Renal cortical epithelial cell (primary cell): ENCODE results near the gene CNMD. TPM values are rescaled to one million over a fixed set of nuclear protein-coding genes. Genes with fewer than 3 reads are reported as not detected.
A peak's percentile ranks its signal among the peaks of the same experiment; 100 is the strongest.

Source experiments
- DNase-seq: peaks from one replicate; pipeline ENCODE4 v3.0.0-alpha.2; 2011; ENCODE audit warnings: low read depth
- total RNA-seq: library from RNA; depleted of rRNA; stranded (reverse); fragments of >200 nt; gene quantifications from 2 replicates; pipeline ENCODE4 v1.2.3, GENCODE V29; 2014

Gene CNMD
- total RNA-seq, 1 donor from 2014 or later: not detected

DNA sequence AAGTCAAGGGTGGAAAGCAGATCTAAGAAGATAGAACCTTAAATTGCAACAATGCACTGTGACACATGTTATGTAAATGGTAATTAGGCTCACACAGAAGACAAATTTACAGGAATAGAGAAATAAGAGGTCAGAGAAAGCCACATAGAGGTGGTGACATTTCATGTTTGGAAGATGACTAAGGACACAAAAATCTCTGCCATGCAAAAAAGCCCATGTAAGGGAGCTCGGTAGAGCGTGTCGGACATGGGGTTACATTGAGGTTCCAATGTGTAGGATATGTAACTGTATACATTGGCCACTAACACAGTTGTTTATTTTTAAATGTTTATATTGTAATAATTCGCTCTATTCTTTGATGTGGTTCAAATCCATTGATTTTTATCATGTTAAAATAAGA lies 53.2 kb downstream of the CNMD start:
- peak; percentile 28 for DNase-seq

DNA sequence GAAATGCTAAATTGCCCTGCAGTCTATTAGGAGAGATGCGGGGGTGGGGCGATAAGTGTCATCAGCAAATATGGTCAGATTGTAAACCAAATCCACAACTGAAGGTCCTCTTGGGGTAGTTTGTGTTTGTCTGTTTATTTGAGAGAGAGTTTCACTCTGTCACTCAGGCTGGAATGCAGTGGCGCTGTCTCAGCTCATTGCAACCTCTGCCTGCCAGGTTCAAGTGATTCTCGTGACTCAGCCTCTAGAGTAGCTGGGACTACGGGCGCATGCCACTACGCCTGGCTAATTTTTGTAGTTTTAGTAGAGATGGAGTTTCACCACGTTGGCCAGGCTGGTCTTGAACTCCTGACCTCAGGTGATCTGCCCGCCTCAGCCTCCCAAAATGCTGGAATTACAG lies 53.8 kb downstream of the CNMD start:
- peak; percentile 19 for DNase-seq

DNA sequence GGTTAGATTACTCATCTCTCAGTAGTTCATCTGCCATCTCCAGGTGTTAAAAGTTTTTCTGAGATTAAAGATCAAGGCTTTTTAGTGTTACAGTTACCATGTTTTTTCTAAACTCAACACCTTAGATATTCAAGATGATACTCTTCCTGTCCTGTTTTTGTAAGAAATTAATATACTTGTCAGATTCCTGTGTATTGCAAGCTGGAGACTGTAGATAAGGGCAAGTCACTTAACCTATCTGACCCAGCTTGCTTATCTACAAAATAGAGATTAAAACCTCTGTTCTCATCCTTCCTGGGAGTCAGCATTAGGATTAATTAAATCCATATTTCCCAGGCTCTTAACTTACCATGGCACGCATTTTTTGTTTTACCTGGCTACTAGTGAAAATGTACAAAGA lies 61.8 kb downstream of the CNMD start:
- no peak for DNase-seq

DNA sequence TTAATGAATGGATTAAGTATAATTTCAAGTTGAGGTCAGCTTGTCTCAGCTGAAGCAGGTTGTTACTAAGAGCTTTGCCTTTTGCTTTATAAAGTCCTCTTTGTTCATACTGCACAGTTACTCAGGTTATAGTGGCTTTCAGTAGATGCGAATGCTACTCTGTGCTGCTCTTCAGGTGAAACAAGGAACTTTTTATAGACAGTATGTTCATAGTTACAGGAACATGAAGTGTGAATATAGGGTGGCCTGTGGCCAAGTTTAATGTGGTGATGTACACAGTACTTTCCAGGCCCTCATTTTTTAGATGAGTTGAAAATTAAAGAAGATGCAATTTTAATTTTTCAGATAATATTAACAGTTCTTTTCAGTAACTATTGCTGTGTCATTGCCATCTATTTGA lies 66.2 kb downstream of the CNMD start:
- DNase-seq: no peak

DNA sequence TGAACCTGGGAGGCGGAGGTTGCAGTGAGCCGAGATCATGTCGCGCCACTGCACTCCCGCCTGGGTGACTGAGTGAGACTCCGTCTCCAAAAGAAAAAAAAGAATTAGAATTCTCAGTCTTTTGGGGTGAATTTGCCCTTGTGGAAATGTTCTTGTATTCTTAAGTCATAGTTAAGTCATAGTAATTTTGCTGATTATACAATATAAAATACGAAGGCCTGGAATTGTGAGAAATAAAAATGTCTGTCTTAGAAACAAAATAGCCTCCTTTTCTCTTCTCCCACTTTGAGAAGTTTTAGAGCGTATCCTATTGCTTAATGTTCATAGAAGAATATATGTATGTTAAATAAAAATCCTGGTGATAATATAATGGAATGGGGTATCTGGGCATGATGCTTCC lies 68.9 kb downstream of the CNMD start:
- no peak for DNase-seq

DNA sequence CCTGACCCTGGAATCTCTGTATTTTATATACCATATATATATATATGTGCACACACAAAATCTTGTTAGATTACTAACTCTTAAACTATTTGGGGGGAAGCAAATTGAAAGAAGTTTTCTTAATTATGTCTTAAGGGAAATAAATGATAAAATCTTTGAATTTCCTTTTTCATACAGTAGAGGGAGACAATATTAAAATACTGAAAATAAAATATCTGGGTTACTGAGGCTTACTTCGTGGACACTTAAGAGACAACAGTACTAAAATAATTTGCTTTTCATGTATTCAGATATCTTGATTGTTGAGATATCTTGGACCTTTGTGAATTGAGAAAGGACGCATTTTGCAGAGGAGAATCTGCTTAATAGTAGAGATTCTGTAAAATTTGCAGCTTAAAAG lies 69.9 kb downstream of the CNMD start:
- no peak for DNase-seq

DNA sequence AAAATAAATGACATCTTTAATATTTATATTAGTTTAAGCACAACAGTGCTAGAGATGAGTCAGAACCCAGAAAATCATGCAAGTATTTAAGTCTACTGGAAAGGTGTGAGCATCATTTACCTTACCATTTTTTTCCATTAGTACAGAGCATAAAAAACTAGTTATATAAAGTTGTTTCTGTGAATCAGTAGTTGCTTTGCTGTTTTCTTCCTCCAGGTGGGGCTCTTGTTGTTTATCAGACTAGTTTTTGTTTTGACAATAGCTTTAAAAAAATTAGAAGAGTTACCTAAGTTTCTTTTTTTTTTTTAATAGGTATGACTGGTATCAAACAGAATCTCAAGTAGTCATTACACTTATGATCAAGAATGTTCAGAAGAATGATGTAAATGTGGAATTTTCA lies 74.3 kb downstream of the CNMD start:
- peak; percentile 64 for DNase-seq

DNA sequence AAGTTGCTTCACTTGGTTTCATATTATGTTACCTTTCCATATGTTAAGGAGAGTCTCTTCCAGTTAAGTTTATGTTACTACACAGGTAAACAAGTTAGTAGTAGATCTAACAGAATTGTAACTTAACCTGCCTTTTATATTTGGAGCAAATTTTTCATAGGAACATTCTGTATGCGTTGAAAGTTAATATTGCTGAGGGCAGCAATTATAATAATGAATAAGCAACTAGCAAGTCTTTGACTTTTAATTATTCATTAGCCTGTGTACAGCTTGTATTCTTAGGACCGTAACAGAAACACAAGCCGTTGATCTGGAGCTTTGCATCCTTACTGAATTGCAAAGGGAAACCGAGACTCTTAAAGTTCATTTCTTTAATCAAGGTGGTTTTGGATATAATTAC lies 75.3 kb downstream of the CNMD start:
- DNase-seq: no peak

DNA sequence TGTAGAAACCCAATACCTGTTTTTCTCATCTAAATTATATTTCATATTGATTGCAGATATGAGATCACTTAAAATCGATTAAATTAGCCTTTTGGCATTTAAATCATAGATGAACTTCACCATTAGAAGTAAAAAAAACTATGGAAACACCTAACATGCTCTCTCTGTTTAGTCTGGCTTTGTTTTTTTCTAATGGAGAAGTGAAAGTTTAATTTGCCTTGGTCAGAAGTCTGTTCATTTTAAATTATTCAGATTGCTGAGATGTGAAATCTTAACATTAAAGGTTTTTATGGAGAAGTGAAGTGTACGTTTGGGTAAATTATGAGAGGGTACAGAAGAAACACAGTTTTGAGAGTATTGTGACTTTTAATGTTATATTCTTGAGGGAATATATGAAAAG lies 80.3 kb downstream of the CNMD start:
- DNase-seq: no peak

Other genes with a start within 250 kb of the CNMD start
- gene HNRNPA1L2, start 97.4 kb downstream of the CNMD start, total RNA-seq: 1.6 and 4.5 TPM in 2 replicates
- 55.9 and 70.7 TPM in 2 replicates for gene SUGT1, start 87.0 kb downstream of the CNMD start, total RNA-seq
- 0.05 TPM in 1 of 2 replicates, not detected in the other for gene PCDH8, start 108.8 kb upstream of the CNMD start, total RNA-seq